NCI-H2029 treated with DMSO at 0.1 percent for 48 hours (cell line): ENCODE measurements around the gene AUNIP.

Source experiments
- DNase-seq: peaks from one replicate; lab custom pipeline; 2025; lab: John Stamatoyannopoulos, UW

The AUNIP gene

GRCh38 chr1:25809283-25809926 lies 49.9 kb downstream of the AUNIP start:
- no peak for DNase-seq

GRCh38 chr1:25808481-25809244 lies 50.6 kb downstream of the AUNIP start:
- DNase-seq, result no peak

- DNase-seq, result no peak
These were observed 51.5 kb downstream of the AUNIP start for GRCh38 chr1:25807480-25808390.

- no peak for DNase-seq
These were observed 52.8 kb downstream of the AUNIP start for GRCh38 chr1:25806418-25806817.

- DNase-seq, result no peak
These were observed 53.4 kb downstream of the AUNIP start for GRCh38 chr1:25805863-25806225.

GRCh38 chr1:25804964-25805862 lies 54.0 kb downstream of the AUNIP start:
- no peak for DNase-seq

GRCh38 chr1:25804244-25804963 lies 54.9 kb downstream of the AUNIP start:
- no peak for DNase-seq

- DNase-seq, result no peak
These were observed 55.9 kb downstream of the AUNIP start for GRCh38 chr1:25803368-25803767.

GRCh38 chr1:25802915-25803314 lies 56.3 kb downstream of the AUNIP start:
- no peak for DNase-seq

GRCh38 chr1:25800703-25801377 lies 58.4 kb downstream of the AUNIP start:
- DNase-seq, result no peak

- DNase-seq, result no peak
These were observed 59.1 kb downstream of the AUNIP start, which contains the start of gene SELENON for GRCh38 chr1:25799935-25800702. Gene SELENON (plus strand): TSS chr1:25800193. CDS start chr1:25800231, 38 bp downstream.

- DNase-seq, result no peak
These were observed 59.8 kb downstream of the AUNIP start for GRCh38 chr1:25799352-25799934.

GRCh38 chr1:25798666-25799351 lies 60.4 kb downstream of the AUNIP start:
- no peak for DNase-seq

- no peak for DNase-seq
These were observed 61.3 kb downstream of the AUNIP start for GRCh38 chr1:25797939-25798338.

- peak; percentile 83 for DNase-seq
These were observed 62.3 kb downstream of the AUNIP start for GRCh38 chr1:25796811-25797458.

- peak; percentile 72 for DNase-seq
These were observed 63.1 kb downstream of the AUNIP start for GRCh38 chr1:25795946-25796810.

- no peak for DNase-seq
These were observed 64.0 kb downstream of the AUNIP start for GRCh38 chr1:25795211-25795610.
